Measurements from ENCODE around the gene KRT17.
A peak's percentile ranks its signal among the peaks of the same experiment; 100 is the strongest.

The KRT17 gene

DNA sequence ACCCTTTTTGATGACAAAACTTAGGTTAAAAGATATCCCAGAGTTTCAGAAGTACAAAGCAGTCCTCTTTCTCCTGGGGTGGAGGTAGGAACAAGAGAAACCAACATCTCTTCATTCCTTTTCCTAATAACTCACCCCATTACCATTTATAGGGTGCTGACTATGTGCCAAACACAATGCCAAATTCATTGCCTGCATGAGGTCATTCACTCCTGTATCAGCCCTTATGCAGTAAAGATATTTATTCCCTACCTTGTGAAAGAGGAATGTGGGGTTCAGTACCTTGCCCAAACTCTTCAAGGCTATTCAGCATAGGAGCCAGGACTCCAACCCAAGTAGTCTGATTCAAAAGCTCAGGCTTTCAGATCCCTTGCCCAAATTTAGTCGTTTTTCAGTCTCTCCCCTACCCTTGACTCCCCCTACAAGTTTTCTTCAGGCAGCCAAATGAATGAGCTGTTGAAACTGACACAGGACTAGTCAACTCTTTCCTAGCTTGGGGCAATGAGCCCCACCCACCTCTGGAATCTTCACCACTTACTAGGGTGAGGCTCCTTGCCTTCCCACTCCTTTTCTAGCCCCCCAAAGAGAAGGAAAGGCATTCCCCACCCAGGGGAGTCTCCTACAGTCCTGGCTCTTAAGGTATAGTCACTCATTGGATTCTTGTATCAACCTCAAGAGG, 43.5 kb downstream of the KRT17 start:
- Histone ChIP-seq H4K8ac (ENCODE audit: low read depth, low read length) (no peak overlapping the region), H3K36me3 (replicated peaks in 1 of 2; ENCODE audit: control insufficient read depth in 2 of 2, insufficient read depth in 2 of 2, low read length in 2 of 2) (no peaks in the 10 kb centered on the region), H3K4me2 (ENCODE audit: insufficient read depth, low read length, poor library complexity, severe bottlenecking) (no peak overlapping the region), H3K23ac (ENCODE audit: low read depth, low read length, poor library complexity) (no peak overlapping the region), H3K9ac (ENCODE audit: low read depth, low read length, poor library complexity) (no peak overlapping the region), H2BK5ac (ENCODE audit: low read length) (no peak overlapping the region), H2BK120ac (ENCODE audit: low read depth, low read length) (no peak overlapping the region), H2AFZ (ENCODE audit: low read length) (no peak overlapping the region), H2BK15ac (ENCODE audit: low read length) (no peak overlapping the region), H4K91ac (ENCODE audit: low read depth, low read length, poor library complexity) (no peak overlapping the region), H2BK12ac (ENCODE audit: low read length) (no peak overlapping the region), H3K27ac (replicated peaks; ENCODE audit: low read length) (no peak overlapping the region), H3K4me3 (ENCODE audit: low read length in 2 of 2) (no peak overlapping the region), H3K18ac (ENCODE audit: low read length) (no peak overlapping the region), H3K4me1 (ENCODE audit: control insufficient read depth in 2 of 2, insufficient read depth in 1 of 2, low read depth in 1 of 2, low read length in 2 of 2) (peaks cover 0 to 5% of the 10 kb centered on the region in 2 donors), H3K4ac (ENCODE audit: low read length) (no peak overlapping the region), H3K14ac (ENCODE audit: low read length) (no peak overlapping the region), H3K79me1 (ENCODE audit: low read depth, low read length) (no peaks in the 10 kb centered on the region), H2AK5ac (ENCODE audit: low read depth, low read length) (no peak overlapping the region), H3K27me3 (ENCODE audit: control insufficient read depth in 3 of 3, insufficient read depth in 3 of 3, low read depth in 1 of 3, low read length in 3 of 3) (no peaks in the 10 kb centered on the region), H3K9me3 (replicated peaks in 1 of 2; ENCODE audit: control insufficient read depth in 2 of 2, insufficient read depth in 1 of 2, low read depth in 1 of 2, low read length in 2 of 2) (no peaks in the 10 kb centered on the region)
- WGBS, 2 donors (ENCODE audit: extremely low coverage in 2 of 2, insufficient read length in 2 of 2, insufficient replicate concordance in 1 of 2) = no CpG with 5 or more reads among the region's 1 CpG
- DNase-seq (ENCODE audit: low spot score) = no peak

DNA sequence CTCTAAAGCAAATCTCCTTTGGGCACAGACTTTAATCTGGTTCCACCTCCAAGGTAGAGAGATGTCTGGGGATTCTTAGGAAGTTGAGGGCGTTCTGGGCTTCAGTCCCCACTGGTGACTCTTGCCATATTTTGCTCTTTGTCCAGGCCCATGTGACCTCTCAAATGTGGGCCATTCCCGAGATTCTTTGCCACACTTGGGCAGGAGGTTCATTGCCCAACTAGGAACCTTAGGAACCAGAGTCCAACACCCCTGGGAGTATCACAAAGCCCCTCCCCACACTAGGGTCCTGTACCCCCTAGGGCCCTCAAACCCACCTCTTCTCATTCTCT, 44.2 kb downstream of the KRT17 start:
- no peak for DNase-seq (ENCODE audit: low spot score)
- Histone ChIP-seq H2BK12ac (ENCODE audit: low read length) (no peak overlapping the region), H2BK15ac (ENCODE audit: low read length) (no peak overlapping the region), H3K36me3 (replicated peaks in 1 of 2; ENCODE audit: control insufficient read depth in 2 of 2, insufficient read depth in 2 of 2, low read length in 2 of 2) (no peaks in the 10 kb centered on the region), H3K27me3 (ENCODE audit: control insufficient read depth in 3 of 3, insufficient read depth in 3 of 3, low read depth in 1 of 3, low read length in 3 of 3) (no peaks in the 10 kb centered on the region), H4K91ac (ENCODE audit: low read depth, low read length, poor library complexity) (no peak overlapping the region), H3K79me1 (ENCODE audit: low read depth, low read length) (no peaks in the 10 kb centered on the region), H4K8ac (ENCODE audit: low read depth, low read length) (peak overlapping the region; percentile 85), H2BK5ac (ENCODE audit: low read length) (no peak overlapping the region), H3K27ac (replicated peaks; ENCODE audit: low read length) (no peak overlapping the region), H2BK120ac (ENCODE audit: low read depth, low read length) (no peak overlapping the region), H3K9ac (ENCODE audit: low read depth, low read length, poor library complexity) (no peak overlapping the region), H3K4ac (ENCODE audit: low read length) (no peak overlapping the region), H3K9me3 (replicated peaks in 1 of 2; ENCODE audit: control insufficient read depth in 2 of 2, insufficient read depth in 1 of 2, low read depth in 1 of 2, low read length in 2 of 2) (no peaks in the 10 kb centered on the region), H3K23ac (ENCODE audit: low read depth, low read length, poor library complexity) (no peak overlapping the region), H2AFZ (ENCODE audit: low read length) (peak overlapping the region; percentile 84), H3K4me2 (ENCODE audit: insufficient read depth, low read length, poor library complexity, severe bottlenecking) (no peak overlapping the region), H3K14ac (ENCODE audit: low read length) (no peak overlapping the region), H3K4me1 (ENCODE audit: control insufficient read depth in 2 of 2, insufficient read depth in 1 of 2, low read depth in 1 of 2, low read length in 2 of 2) (peaks cover 0 to 5% of the 10 kb centered on the region in 2 donors), H3K18ac (ENCODE audit: low read length) (no peak overlapping the region), H2AK5ac (ENCODE audit: low read depth, low read length) (peak overlapping the region; percentile 38), H3K4me3 (ENCODE audit: low read length in 2 of 2) (no peak overlapping the region)
- no CpG with 5 or more reads among the region's 2 CpGs for WGBS, 2 donors (ENCODE audit: extremely low coverage in 2 of 2, insufficient read length in 2 of 2, insufficient replicate concordance in 1 of 2)

DNA sequence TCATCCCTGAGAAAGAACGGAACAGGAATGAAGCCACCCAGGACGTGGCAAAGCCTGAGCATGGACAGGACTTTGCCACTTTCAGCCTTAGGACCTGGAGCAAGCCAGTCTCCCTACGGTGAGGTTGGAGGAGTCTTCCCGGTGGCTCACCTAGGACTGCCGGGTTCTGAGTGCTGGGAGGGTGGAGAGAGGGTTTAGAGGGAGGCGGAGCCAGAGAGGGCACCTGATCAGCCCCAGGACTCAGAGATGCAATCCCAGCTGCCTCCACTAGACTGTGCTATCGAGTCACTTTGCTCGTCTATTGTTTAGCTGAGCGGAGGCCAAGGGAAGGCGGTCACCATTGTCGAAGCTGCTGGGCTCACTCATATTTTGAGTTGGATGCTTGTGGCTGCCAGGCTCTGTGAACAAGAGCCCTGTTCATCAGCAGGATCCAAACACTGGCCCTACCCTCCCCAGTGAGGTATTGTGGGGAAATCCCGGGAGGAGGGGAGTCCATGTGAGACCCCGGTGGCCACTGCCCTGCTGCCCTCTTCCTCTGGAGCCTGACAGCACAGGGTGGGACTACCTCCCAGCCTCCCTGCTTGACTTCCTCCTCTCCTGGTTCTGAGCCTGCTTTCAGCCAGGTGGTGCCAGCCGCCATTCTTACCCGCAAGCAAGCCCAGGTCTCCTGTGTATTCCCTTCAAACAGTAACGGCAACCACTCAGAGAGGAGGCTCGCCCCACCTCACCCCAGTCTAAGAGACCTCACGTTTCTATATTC, 44.7 kb downstream of the KRT17 start:
- peak; percentile 91 for DNase-seq (ENCODE audit: low spot score)
- no peak overlapping the region for H3K9ac ChIP-seq (ENCODE audit: low read depth, low read length, poor library complexity)
- peak overlapping the region; percentile 84 for H2AFZ ChIP-seq (ENCODE audit: low read length)
- no peaks in the 10 kb centered on the region for H3K79me1 ChIP-seq (ENCODE audit: low read depth, low read length)
- no peaks in the 10 kb centered on the region for H3K27me3 ChIP-seq (ENCODE audit: control insufficient read depth in 3 of 3, insufficient read depth in 3 of 3, low read depth in 1 of 3, low read length in 3 of 3)
- peak overlapping the region; percentile 92 for H3K18ac ChIP-seq (ENCODE audit: low read length)
- no peak overlapping the region for H3K4ac ChIP-seq (ENCODE audit: low read length)
- H2BK12ac ChIP-seq (ENCODE audit: low read length) = no peak overlapping the region
- no peak overlapping the region for H3K4me2 ChIP-seq (ENCODE audit: insufficient read depth, low read length, poor library complexity, severe bottlenecking)
- peak overlapping the region; percentile 38 for H2AK5ac ChIP-seq (ENCODE audit: low read depth, low read length)
- no CpG with 5 or more reads among the region's 18 CpGs for WGBS, 2 donors (ENCODE audit: extremely low coverage in 2 of 2, insufficient read length in 2 of 2, insufficient replicate concordance in 1 of 2)
- peak overlapping the region; percentile 1 for H3K23ac ChIP-seq (ENCODE audit: low read depth, low read length, poor library complexity)
- no peak overlapping the region for H4K91ac ChIP-seq (ENCODE audit: low read depth, low read length, poor library complexity)
- H2BK5ac ChIP-seq (ENCODE audit: low read length) = no peak overlapping the region
- H3K4me3 ChIP-seq (ENCODE audit: low read length in 2 of 2) = no peak overlapping the region
- no peaks in the 10 kb centered on the region for H3K36me3 ChIP-seq (replicated peaks in 1 of 2; ENCODE audit: control insufficient read depth in 2 of 2, insufficient read depth in 2 of 2, low read length in 2 of 2)
- peak overlapping the region; percentile 85 for H4K8ac ChIP-seq (ENCODE audit: low read depth, low read length)
- peaks cover 0 to 5% of the 10 kb centered on the region in 2 donors for H3K4me1 ChIP-seq (ENCODE audit: control insufficient read depth in 2 of 2, insufficient read depth in 1 of 2, low read depth in 1 of 2, low read length in 2 of 2)
- H2BK120ac ChIP-seq (ENCODE audit: low read depth, low read length) = no peak overlapping the region
- H3K27ac ChIP-seq (replicated peaks; ENCODE audit: low read length) = no peak overlapping the region
- no peak overlapping the region for H2BK15ac ChIP-seq (ENCODE audit: low read length)
- H3K9me3 ChIP-seq (replicated peaks in 1 of 2; ENCODE audit: control insufficient read depth in 2 of 2, insufficient read depth in 1 of 2, low read depth in 1 of 2, low read length in 2 of 2) = no peaks in the 10 kb centered on the region
- H3K14ac ChIP-seq (ENCODE audit: low read length) = no peak overlapping the region

DNA sequence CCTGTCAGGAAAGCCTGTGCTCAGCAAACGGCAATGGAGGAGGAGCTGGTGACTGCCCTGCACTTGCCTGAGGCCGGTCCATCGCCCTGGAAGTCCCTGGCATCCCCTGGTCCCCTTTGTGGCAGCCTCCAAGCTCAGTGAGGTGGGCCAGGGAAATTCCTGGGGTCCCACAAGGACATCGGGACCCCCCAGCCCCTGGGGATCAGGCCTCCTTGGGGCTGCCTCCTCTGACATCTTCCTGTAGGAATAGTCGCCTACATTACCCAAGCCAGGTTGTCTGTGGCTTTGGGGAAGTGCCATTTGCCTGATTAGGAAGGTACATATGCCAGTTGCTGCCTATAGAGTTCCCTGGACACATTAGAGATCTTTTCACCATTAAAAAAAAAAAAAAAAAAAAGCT, 45.4 kb downstream of the KRT17 start:
- no peak overlapping the region for H2BK5ac ChIP-seq (ENCODE audit: low read length)
- no peak overlapping the region for H3K4me2 ChIP-seq (ENCODE audit: insufficient read depth, low read length, poor library complexity, severe bottlenecking)
- no peak overlapping the region for H4K91ac ChIP-seq (ENCODE audit: low read depth, low read length, poor library complexity)
- H3K4me1 ChIP-seq (ENCODE audit: control insufficient read depth in 2 of 2, insufficient read depth in 1 of 2, low read depth in 1 of 2, low read length in 2 of 2) = peaks cover 0 to 5% of the 10 kb centered on the region in 2 donors
- no peak overlapping the region for H3K14ac ChIP-seq (ENCODE audit: low read length)
- H3K23ac ChIP-seq (ENCODE audit: low read depth, low read length, poor library complexity) = no peak overlapping the region
- H3K4ac ChIP-seq (ENCODE audit: low read length) = no peak overlapping the region
- no peak overlapping the region for H3K27ac ChIP-seq (replicated peaks; ENCODE audit: low read length)
- H2BK12ac ChIP-seq (ENCODE audit: low read length) = no peak overlapping the region
- H2AFZ ChIP-seq (ENCODE audit: low read length) = no peak overlapping the region
- no peaks in the 10 kb centered on the region for H3K79me1 ChIP-seq (ENCODE audit: low read depth, low read length)
- H3K4me3 ChIP-seq (ENCODE audit: low read length in 2 of 2) = no peak overlapping the region
- WGBS, 2 donors (ENCODE audit: extremely low coverage in 2 of 2, insufficient read length in 2 of 2, insufficient replicate concordance in 1 of 2) = no CpG with 5 or more reads among the region's 5 CpGs
- peak overlapping the region; percentile 20 for H3K18ac ChIP-seq (ENCODE audit: low read length)
- no peaks in the 10 kb centered on the region for H3K27me3 ChIP-seq (ENCODE audit: control insufficient read depth in 3 of 3, insufficient read depth in 3 of 3, low read depth in 1 of 3, low read length in 3 of 3)
- no peak overlapping the region for H2BK120ac ChIP-seq (ENCODE audit: low read depth, low read length)
- no peak overlapping the region for H2AK5ac ChIP-seq (ENCODE audit: low read depth, low read length)
- no peak overlapping the region for H2BK15ac ChIP-seq (ENCODE audit: low read length)
- no peak overlapping the region for H4K8ac ChIP-seq (ENCODE audit: low read depth, low read length)
- H3K9me3 ChIP-seq (replicated peaks in 1 of 2; ENCODE audit: control insufficient read depth in 2 of 2, insufficient read depth in 1 of 2, low read depth in 1 of 2, low read length in 2 of 2) = no peaks in the 10 kb centered on the region
- no peak overlapping the region for H3K9ac ChIP-seq (ENCODE audit: low read depth, low read length, poor library complexity)
- no peaks in the 10 kb centered on the region for H3K36me3 ChIP-seq (replicated peaks in 1 of 2; ENCODE audit: control insufficient read depth in 2 of 2, insufficient read depth in 2 of 2, low read length in 2 of 2)
- no peak for DNase-seq (ENCODE audit: low spot score)
